GM12891 (cell line): ENCODE data around the gene S100A10.

ENCODE experiments used
- POLR2A ChIP-seq: IDR thresholded peaks from 2 replicates; pipeline ENCODE4 v1.6.1; 2011; ENCODE audit warnings: low read depth, low read length, control low read depth
- POLR2AphosphoS5 ChIP-seq: IDR thresholded peaks from 2 replicates; pipeline ENCODE4 v1.6.1; 2011; ENCODE audit warnings: low read depth, low read length, control low read depth

GRCh38 chr1:152015766-152016165 lies 22.1 kb upstream of the S100A10 start:
- TF ChIP-seq POLR2A (no peak), POLR2AphosphoS5 (no peak)
